Progenitor cell of endocrine pancreas (in vitro differentiated cells): ENCODE data around the gene CEP20. TPM values are rescaled to one million over a fixed set of nuclear protein-coding genes. Genes with fewer than 3 reads are reported as not detected.

Experiments used
- DNase-seq: peaks from one replicate; pipeline ENCODE4 v3.0.0; 2021; ENCODE audit warnings: low spot score; ENCODE audit not compliant: unreplicated experiment
- H3K27ac Mint-ChIP-seq: 2 replicates; pipeline ENCODE4 v1.8.0; 2021; ENCODE audit warnings: mild to moderate bottlenecking, moderate library complexity, mixed read lengths
- H3K27me3 Mint-ChIP-seq: 2 replicates; pipeline ENCODE4 v1.8.0; 2021; ENCODE audit warnings: mixed read lengths
- H3K36me3 Mint-ChIP-seq: 2 replicates; pipeline ENCODE4 v1.8.0; 2022; ENCODE audit warnings: mixed read lengths; ENCODE audit not compliant: insufficient read depth
- H3K4me1 Mint-ChIP-seq: 2 replicates; pipeline ENCODE4 v1.8.0; 2021; ENCODE audit warnings: low read depth, mixed read lengths
- H3K4me3 Mint-ChIP-seq: 2 replicates; pipeline ENCODE4 v1.8.0; 2021; ENCODE audit warnings: low read depth, mild to moderate bottlenecking, moderate library complexity, mixed read lengths
- H3K9me3 Mint-ChIP-seq: 2 replicates; pipeline ENCODE4 v1.8.0; 2021; ENCODE audit warnings: low read depth, mixed read lengths
- total RNA-seq: library from RNA; stranded (reverse); gene quantifications from 2 replicates; pipeline ENCODE4 v1.2.1, GENCODE V29; 2021
- TF ChIP-seq, protein P1 (sequence below): fragments of 200-600 bp; sonication (generic); IDR thresholded peaks from one replicate; pipeline ENCODE4 v1.5.0; 2021; ENCODE audit warnings: antibody characterized with exemption, mild to moderate bottlenecking; ENCODE audit not compliant: unreplicated experiment

The CEP20 gene
- total RNA-seq, 1 donor from 2014 or later = 23.8 TPM

- TF ChIP-seq, protein P1, sequence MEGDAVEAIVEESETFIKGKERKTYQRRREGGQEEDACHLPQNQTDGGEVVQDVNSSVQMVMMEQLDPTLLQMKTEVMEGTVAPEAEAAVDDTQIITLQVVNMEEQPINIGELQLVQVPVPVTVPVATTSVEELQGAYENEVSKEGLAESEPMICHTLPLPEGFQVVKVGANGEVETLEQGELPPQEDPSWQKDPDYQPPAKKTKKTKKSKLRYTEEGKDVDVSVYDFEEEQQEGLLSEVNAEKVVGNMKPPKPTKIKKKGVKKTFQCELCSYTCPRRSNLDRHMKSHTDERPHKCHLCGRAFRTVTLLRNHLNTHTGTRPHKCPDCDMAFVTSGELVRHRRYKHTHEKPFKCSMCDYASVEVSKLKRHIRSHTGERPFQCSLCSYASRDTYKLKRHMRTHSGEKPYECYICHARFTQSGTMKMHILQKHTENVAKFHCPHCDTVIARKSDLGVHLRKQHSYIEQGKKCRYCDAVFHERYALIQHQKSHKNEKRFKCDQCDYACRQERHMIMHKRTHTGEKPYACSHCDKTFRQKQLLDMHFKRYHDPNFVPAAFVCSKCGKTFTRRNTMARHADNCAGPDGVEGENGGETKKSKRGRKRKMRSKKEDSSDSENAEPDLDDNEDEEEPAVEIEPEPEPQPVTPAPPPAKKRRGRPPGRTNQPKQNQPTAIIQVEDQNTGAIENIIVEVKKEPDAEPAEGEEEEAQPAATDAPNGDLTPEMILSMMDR = no peak
- H3K27me3 Mint-ChIP-seq = peaks cover 58% of the 10 kb centered on the region
- H3K9me3 Mint-ChIP-seq = no peaks in the 10 kb centered on the region
- H3K36me3 Mint-ChIP-seq = no peaks in the 10 kb centered on the region
- no peak for DNase-seq
- H3K4me1 Mint-ChIP-seq = peaks cover 2% of the 10 kb centered on the region
- no peak overlapping the region for H3K27ac Mint-ChIP-seq
- H3K4me3 Mint-ChIP-seq = peak overlapping the region; percentile 9
Observed at GRCh38 chr16:15858921-15859668, 29.3 kb downstream of the CEP20 start.

GRCh38 chr16:15857724-15858560, 30.5 kb downstream of the CEP20 start:
- peak; percentile 13 for DNase-seq
- H3K4me3 Mint-ChIP-seq = peak overlapping the region; percentile 58
- H3K9me3 Mint-ChIP-seq = no peaks in the 10 kb centered on the region
- no peaks in the 10 kb centered on the region for H3K36me3 Mint-ChIP-seq
- peaks cover 64% of the 10 kb centered on the region for H3K27me3 Mint-ChIP-seq
- TF ChIP-seq, protein P1 = no peak
- peaks cover 2% of the 10 kb centered on the region for H3K4me1 Mint-ChIP-seq
- H3K27ac Mint-ChIP-seq = no peak overlapping the region

GRCh38 chr16:15856901-15857698, 31.3 kb downstream of the CEP20 start, which contains the start of gene MYH11:
TSS of gene MYH11 (minus strand) at chr16:15857028. CDS start at chr16:15838252, 18,776 bp downstream.
- Mint-ChIP-seq H3K4me3 (peak within 1 kb of the TSS; percentile 58), H3K9me3 (no peaks in the 10 kb centered on the region), H3K36me3 (no peaks in the 10 kb centered on the region), H3K27ac (no peak within 1 kb of the TSS), H3K4me1 (peaks cover 2% of the 10 kb centered on the region), H3K27me3 (peaks cover 61% of the 10 kb centered on the region)
- TF ChIP-seq, protein P1 = peak; percentile 27
- DNase-seq = no peak

DNA sequence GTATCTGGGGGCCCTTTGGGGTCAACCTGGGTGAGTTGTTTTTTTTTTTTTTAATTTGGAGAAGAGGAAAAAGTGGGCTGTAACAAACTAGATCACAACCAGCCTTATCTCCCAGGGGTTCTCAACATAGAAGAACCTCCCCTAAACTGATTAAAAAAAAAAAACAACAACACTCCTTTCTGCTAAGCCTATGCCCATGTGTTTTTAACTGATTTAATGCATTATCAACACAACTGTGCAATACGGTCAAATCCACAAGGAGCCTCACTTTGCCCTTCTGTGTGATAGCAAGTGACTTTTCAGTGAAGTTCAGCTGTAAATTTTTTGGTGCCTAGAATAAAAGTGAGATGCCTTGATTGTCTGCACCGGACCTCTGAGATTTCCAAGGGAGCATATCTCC, 32.2 kb downstream of the CEP20 start:
- TF ChIP-seq, protein P1 = no peak
- Mint-ChIP-seq H3K27me3 (peaks cover 64% of the 10 kb centered on the region), H3K27ac (no peak overlapping the region), H3K36me3 (no peaks in the 10 kb centered on the region), H3K4me3 (no peak overlapping the region), H3K4me1 (peaks cover 2% of the 10 kb centered on the region), H3K9me3 (no peaks in the 10 kb centered on the region)
- no peak for DNase-seq

DNA sequence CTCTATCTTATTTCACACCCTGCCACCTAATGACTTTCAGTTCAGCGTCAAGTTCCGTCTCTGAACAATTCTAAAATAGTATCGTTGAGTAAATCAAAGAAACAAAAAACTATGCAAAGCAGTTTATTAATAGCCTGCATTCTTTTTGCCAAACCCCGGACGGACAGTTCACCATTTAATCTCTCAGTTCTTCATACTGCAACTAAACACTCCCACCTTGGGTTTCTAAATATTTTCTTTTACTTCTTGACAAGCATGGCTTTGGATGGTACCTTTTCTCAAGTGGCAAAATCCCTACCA, 32.7 kb downstream of the CEP20 start:
- TF ChIP-seq, protein P1 = no peak
- H3K27ac Mint-ChIP-seq = no peak overlapping the region
- H3K27me3 Mint-ChIP-seq = peaks cover 60% of the 10 kb centered on the region
- peaks cover 2% of the 10 kb centered on the region for H3K4me1 Mint-ChIP-seq
- no peak overlapping the region for H3K4me3 Mint-ChIP-seq
- no peaks in the 10 kb centered on the region for H3K36me3 Mint-ChIP-seq
- DNase-seq = no peak
- no peaks in the 10 kb centered on the region for H3K9me3 Mint-ChIP-seq
